ENCODE data around the gene ZNF320.
A peak's percentile ranks its signal among the peaks of the same experiment; 100 is the strongest.
"Not testable (repeated sequence)": the region's sequence is repeated elsewhere in the genome, so short reads cannot be mapped to it uniquely, and the experiment has no call there.

ZNF320 gene

GRCh38 chr19:52897138-52897935 lies at the start of gene ZNF320:
Gene ZNF320 (minus strand): TSS chr19:52897635. CDS start chr19:52890255, 7,380 bp downstream.
- DNase-seq (ENCODE audit: low read depth in 3 of 3, low spot score in 1 of 3), result peak; percentile 77 to 81 (median 77)

GRCh38 chr19:52946322-52947310 lies 49.2 kb upstream of the ZNF320 start:
- no peak for DNase-seq (ENCODE audit: low read depth in 3 of 3, low spot score in 1 of 3)

GRCh38 chr19:52945652-52946321 lies 48.4 kb upstream of the ZNF320 start:
- DNase-seq (ENCODE audit: low read depth in 3 of 3, low spot score in 1 of 3), result no peak

GRCh38 chr19:52944703-52945493 lies 47.5 kb upstream of the ZNF320 start:
- not testable (repeated sequence) for DNase-seq (ENCODE audit: low read depth in 3 of 3, low spot score in 1 of 3)

GRCh38 chr19:52943884-52944643 lies 46.6 kb upstream of the ZNF320 start:
- DNase-seq (ENCODE audit: low read depth in 3 of 3, low spot score in 1 of 3), result no peak

- no peak for DNase-seq (ENCODE audit: low read depth in 3 of 3, low spot score in 1 of 3)
Observed at GRCh38 chr19:52943134-52943883, 45.9 kb upstream of the ZNF320 start.

- peak; percentile 81 to 95 (median 87) for DNase-seq (ENCODE audit: low read depth in 3 of 3, low spot score in 1 of 3)
Observed at GRCh38 chr19:52942386-52943133, 45.1 kb upstream of the ZNF320 start.

GRCh38 chr19:52941941-52942385 lies 44.5 kb upstream of the ZNF320 start:
- peak in 1 of 3 donors; percentile 7 for DNase-seq (ENCODE audit: low read depth in 3 of 3, low spot score in 1 of 3)

- DNase-seq (ENCODE audit: low read depth in 3 of 3, low spot score in 1 of 3), result not testable (repeated sequence)
Observed at GRCh38 chr19:52941523-52941922, 44.1 kb upstream of the ZNF320 start.

GRCh38 chr19:52940905-52941304 lies 43.5 kb upstream of the ZNF320 start:
- DNase-seq (ENCODE audit: low read depth in 3 of 3, low spot score in 1 of 3), result not testable (repeated sequence)

GRCh38 chr19:52938761-52939160 lies 41.3 kb upstream of the ZNF320 start:
- no peak for DNase-seq (ENCODE audit: low read depth in 3 of 3, low spot score in 1 of 3)

- DNase-seq (ENCODE audit: low read depth in 3 of 3, low spot score in 1 of 3), result no peak
Observed at GRCh38 chr19:52936954-52937325, 39.5 kb upstream of the ZNF320 start.

GRCh38 chr19:52936151-52936953 lies 38.9 kb upstream of the ZNF320 start:
- no peak for DNase-seq (ENCODE audit: low read depth in 3 of 3, low spot score in 1 of 3)

GRCh38 chr19:52935434-52935833 lies 38.0 kb upstream of the ZNF320 start:
- DNase-seq (ENCODE audit: low read depth in 3 of 3, low spot score in 1 of 3), result no peak

- DNase-seq (ENCODE audit: low read depth in 3 of 3, low spot score in 1 of 3), result not testable (repeated sequence)
Observed at GRCh38 chr19:52924641-52925040, 27.2 kb upstream of the ZNF320 start.

GRCh38 chr19:52923778-52924593 lies 26.6 kb upstream of the ZNF320 start:
- no peak for DNase-seq (ENCODE audit: low read depth in 3 of 3, low spot score in 1 of 3)
